Peyer's patch (tissue), 4 donors: Measurements from ENCODE around the gene PHKA2.

Source experiments
- POLR2A ChIP-seq, 2 donors: fragments of 450-650 bp; IDR thresholded peaks; one replicate each; pipeline ENCODE4 v1.5.1; 2017; ENCODE audit warnings: antibody characterized with exemption in 2 of 2, mild to moderate bottlenecking in 2 of 2, moderate library complexity in 2 of 2
- TF ChIP-seq, protein P1 (sequence below), 6 experiments: fragments of 450-650 bp in 4 of 6; fragments of 200-600 bp in 2 of 6; sonication (generic) in 1 of 6; IDR thresholded peaks; one replicate each; pipeline ENCODE4 v1.5.1; 2017 to 2019; ENCODE audit warnings: antibody characterized with exemption in 6 of 6, mild to moderate bottlenecking in 3 of 6, moderate library complexity in 1 of 6

GRCh38 chrX:18934708-18935107, 49.2 kb downstream of the PHKA2 start:
- TF ChIP-seq, protein P1, sequence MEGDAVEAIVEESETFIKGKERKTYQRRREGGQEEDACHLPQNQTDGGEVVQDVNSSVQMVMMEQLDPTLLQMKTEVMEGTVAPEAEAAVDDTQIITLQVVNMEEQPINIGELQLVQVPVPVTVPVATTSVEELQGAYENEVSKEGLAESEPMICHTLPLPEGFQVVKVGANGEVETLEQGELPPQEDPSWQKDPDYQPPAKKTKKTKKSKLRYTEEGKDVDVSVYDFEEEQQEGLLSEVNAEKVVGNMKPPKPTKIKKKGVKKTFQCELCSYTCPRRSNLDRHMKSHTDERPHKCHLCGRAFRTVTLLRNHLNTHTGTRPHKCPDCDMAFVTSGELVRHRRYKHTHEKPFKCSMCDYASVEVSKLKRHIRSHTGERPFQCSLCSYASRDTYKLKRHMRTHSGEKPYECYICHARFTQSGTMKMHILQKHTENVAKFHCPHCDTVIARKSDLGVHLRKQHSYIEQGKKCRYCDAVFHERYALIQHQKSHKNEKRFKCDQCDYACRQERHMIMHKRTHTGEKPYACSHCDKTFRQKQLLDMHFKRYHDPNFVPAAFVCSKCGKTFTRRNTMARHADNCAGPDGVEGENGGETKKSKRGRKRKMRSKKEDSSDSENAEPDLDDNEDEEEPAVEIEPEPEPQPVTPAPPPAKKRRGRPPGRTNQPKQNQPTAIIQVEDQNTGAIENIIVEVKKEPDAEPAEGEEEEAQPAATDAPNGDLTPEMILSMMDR (IDR thresholded peaks at IDR 0.05), result no peak
- no peak for TF ChIP-seq POLR2A (IDR thresholded peaks at IDR 0.05)
